HL-60 (cell line): ENCODE results near the gene EXOC6B.

Experiments used
- GABPA ChIP-seq: IDR thresholded peaks from 2 replicates; pipeline ENCODE4 v1.6.1; 2012; ENCODE audit warnings: low read depth
- POLR2AphosphoS5 ChIP-seq: IDR thresholded peaks from 2 replicates; pipeline ENCODE4 v1.6.1; 2012; ENCODE audit warnings: low read depth
- TF ChIP-seq, protein P1 (sequence below): IDR thresholded peaks from 2 replicates; pipeline ENCODE4 v1.6.1; 2012; ENCODE audit warnings: low read depth; ENCODE audit not compliant: insufficient replicate concordance
- TF ChIP-seq, protein P2 (sequence below): IDR thresholded peaks from one replicate; pipeline ENCODE4 v1.5.1; 2011; ENCODE audit warnings: low read length, control low read depth, inconsistent platforms; ENCODE audit not compliant: insufficient read depth

DNA sequence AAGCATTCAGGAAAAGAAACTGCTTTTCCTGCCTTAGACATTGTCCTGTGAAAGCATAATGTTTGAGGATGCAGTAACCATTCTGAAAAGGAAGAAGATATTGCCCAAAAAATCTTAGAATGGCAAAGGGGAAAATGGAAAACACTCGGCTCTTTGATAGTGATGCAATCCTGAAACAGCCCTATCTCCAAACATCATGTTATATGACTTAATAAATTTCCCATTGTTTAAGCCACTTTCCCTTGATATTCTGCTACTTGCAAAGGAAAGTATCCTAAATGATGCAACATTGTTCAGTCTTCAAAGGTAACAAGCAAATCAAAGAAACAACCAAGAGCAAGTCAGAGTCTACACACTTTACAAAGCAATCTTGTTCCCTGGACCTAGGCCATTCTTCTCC, 78.5 kb downstream of the EXOC6B start:
- TF ChIP-seq GABPA (no peak), POLR2AphosphoS5 (no peak)
- TF ChIP-seq, protein P1, sequence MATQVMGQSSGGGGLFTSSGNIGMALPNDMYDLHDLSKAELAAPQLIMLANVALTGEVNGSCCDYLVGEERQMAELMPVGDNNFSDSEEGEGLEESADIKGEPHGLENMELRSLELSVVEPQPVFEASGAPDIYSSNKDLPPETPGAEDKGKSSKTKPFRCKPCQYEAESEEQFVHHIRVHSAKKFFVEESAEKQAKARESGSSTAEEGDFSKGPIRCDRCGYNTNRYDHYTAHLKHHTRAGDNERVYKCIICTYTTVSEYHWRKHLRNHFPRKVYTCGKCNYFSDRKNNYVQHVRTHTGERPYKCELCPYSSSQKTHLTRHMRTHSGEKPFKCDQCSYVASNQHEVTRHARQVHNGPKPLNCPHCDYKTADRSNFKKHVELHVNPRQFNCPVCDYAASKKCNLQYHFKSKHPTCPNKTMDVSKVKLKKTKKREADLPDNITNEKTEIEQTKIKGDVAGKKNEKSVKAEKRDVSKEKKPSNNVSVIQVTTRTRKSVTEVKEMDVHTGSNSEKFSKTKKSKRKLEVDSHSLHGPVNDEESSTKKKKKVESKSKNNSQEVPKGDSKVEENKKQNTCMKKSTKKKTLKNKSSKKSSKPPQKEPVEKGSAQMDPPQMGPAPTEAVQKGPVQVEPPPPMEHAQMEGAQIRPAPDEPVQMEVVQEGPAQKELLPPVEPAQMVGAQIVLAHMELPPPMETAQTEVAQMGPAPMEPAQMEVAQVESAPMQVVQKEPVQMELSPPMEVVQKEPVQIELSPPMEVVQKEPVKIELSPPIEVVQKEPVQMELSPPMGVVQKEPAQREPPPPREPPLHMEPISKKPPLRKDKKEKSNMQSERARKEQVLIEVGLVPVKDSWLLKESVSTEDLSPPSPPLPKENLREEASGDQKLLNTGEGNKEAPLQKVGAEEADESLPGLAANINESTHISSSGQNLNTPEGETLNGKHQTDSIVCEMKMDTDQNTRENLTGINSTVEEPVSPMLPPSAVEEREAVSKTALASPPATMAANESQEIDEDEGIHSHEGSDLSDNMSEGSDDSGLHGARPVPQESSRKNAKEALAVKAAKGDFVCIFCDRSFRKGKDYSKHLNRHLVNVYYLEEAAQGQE = no peak
- TF ChIP-seq, protein P2, sequence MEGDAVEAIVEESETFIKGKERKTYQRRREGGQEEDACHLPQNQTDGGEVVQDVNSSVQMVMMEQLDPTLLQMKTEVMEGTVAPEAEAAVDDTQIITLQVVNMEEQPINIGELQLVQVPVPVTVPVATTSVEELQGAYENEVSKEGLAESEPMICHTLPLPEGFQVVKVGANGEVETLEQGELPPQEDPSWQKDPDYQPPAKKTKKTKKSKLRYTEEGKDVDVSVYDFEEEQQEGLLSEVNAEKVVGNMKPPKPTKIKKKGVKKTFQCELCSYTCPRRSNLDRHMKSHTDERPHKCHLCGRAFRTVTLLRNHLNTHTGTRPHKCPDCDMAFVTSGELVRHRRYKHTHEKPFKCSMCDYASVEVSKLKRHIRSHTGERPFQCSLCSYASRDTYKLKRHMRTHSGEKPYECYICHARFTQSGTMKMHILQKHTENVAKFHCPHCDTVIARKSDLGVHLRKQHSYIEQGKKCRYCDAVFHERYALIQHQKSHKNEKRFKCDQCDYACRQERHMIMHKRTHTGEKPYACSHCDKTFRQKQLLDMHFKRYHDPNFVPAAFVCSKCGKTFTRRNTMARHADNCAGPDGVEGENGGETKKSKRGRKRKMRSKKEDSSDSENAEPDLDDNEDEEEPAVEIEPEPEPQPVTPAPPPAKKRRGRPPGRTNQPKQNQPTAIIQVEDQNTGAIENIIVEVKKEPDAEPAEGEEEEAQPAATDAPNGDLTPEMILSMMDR = no peak
